GM12878 (cell line): ENCODE measurements around the gene HOXC5.

Source experiments
- BHLHE40 ChIP-seq, 2 experiments: fragments of 450-650 bp in 1 of 2; IDR thresholded peaks; 2 replicates each; pipeline ENCODE4 v1.6.1; 2011 to 2017; ENCODE audit warnings: low read depth in 2 of 2, borderline replicate concordance in 1 of 2, improper control_type of control experiment in 1 of 2, low read length in 1 of 2, mild to moderate bottlenecking in 1 of 2
- CEBPB ChIP-seq, 2 experiments: fragments of 150-350 bp in 1 of 2; IDR thresholded peaks; 2 replicates each; pipeline ENCODE4 v1.6.1; 2012 to 2014; ENCODE audit warnings: low read depth in 2 of 2, low read length in 2 of 2, borderline replicate concordance in 1 of 2, inconsistent platforms in 1 of 2
- EP300 ChIP-seq, 2 experiments: fragments of 150-350 bp in 1 of 2; IDR thresholded peaks; 2 replicates each; pipeline ENCODE4 v1.6.1; 2011 to 2012; ENCODE audit warnings: low read depth in 2 of 2, low read length in 2 of 2, borderline replicate concordance in 1 of 2, improper control_type of control experiment in 1 of 2, inconsistent platforms in 1 of 2; ENCODE audit not compliant: control insufficient read depth in 1 of 2
- HDAC2 ChIP-seq: fragments of 200-600 bp; sonication (generic); IDR thresholded peaks from 2 replicates; pipeline ENCODE4 v1.6.1; 2017
- HDGF ChIP-seq: fragments of 450-650 bp; IDR thresholded peaks from 2 replicates; pipeline ENCODE4 v1.6.1; 2016; ENCODE audit warnings: antibody characterized with exemption
- MXI1 ChIP-seq: fragments of 150-350 bp; IDR thresholded peaks from 2 replicates; pipeline ENCODE4 v1.6.1; 2011; ENCODE audit warnings: low read depth, mild to moderate bottlenecking, inconsistent platforms, low read length, improper control_type of control experiment
- POLR2AphosphoS5 ChIP-seq: IDR thresholded peaks from 2 replicates; pipeline ENCODE4 v1.6.1; 2011; ENCODE audit warnings: mild to moderate bottlenecking, low read length, inconsistent platforms
- RAD21 ChIP-seq: IDR thresholded peaks from 2 replicates; pipeline ENCODE4 v1.6.1; 2011; ENCODE audit warnings: mild to moderate bottlenecking, low read depth, low read length, moderate library complexity; ENCODE audit not compliant: insufficient read depth
- RFX5 ChIP-seq: IDR thresholded peaks from 2 replicates; pipeline ENCODE4 v1.6.1; 2011; ENCODE audit warnings: low read depth, low read length, improper control_type of control experiment
- TF ChIP-seq, protein P1 (sequence below), 3 experiments: IDR thresholded peaks in 2 of 3; conservative IDR thresholded peaks in 1 of 3; 2 replicates each; pipeline ENCODE4 v1.5.1; 2011; ENCODE audit warnings: low read depth in 3 of 3, low read length in 3 of 3, mild to moderate bottlenecking in 3 of 3, control low read depth in 2 of 3, moderate library complexity in 2 of 3, inconsistent platforms in 1 of 3, mixed read lengths in 1 of 3; ENCODE audit not compliant: control insufficient read depth in 2 of 3, insufficient read depth in 1 of 3; ENCODE audit errors: extremely low read depth in 1 of 3
- TF ChIP-seq, protein P2 (sequence below): IDR thresholded peaks from 2 replicates; pipeline ENCODE4 v1.6.1; 2012; ENCODE audit warnings: low read depth, low read length, improper control_type of control experiment

DNA sequence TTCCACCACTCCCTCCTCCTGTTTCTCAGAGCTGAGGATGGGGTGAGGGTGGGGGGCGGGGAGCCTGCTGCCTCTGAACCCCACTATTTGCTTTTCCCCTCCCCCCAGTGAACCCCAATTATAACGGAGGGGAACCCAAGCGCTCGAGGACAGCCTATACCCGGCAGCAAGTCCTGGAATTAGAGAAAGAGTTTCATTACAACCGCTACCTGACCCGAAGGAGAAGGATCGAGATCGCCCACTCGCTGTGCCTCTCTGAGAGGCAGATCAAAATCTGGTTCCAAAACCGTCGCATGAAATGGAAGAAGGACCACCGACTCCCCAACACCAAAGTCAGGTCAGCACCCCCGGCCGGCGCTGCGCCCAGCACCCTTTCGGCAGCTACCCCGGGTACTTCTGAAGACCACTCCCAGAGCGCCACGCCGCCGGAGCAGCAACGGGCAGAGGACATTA, 21.9 kb downstream of the HOXC5 start:
- TF ChIP-seq EP300 (IDR thresholded peaks at IDR 0.05; ENCODE audit: borderline replicate concordance in 1 of 2, control insufficient read depth in 1 of 2, low read depth in 2 of 2, low read length in 2 of 2) (no peak), HDGF (no peak), POLR2AphosphoS5 (no peak), BHLHE40 (IDR thresholded peaks at IDR 0.05; ENCODE audit: borderline replicate concordance in 1 of 2, low read depth in 2 of 2, low read length in 1 of 2) (no peak), MXI1 (no peak), HDAC2 (no peak), RAD21 (no peak), RFX5 (no peak), CEBPB (IDR thresholded peaks at IDR 0.05; ENCODE audit: borderline replicate concordance in 1 of 2, low read depth in 2 of 2, low read length in 2 of 2) (no peak)
- TF ChIP-seq, protein P1, sequence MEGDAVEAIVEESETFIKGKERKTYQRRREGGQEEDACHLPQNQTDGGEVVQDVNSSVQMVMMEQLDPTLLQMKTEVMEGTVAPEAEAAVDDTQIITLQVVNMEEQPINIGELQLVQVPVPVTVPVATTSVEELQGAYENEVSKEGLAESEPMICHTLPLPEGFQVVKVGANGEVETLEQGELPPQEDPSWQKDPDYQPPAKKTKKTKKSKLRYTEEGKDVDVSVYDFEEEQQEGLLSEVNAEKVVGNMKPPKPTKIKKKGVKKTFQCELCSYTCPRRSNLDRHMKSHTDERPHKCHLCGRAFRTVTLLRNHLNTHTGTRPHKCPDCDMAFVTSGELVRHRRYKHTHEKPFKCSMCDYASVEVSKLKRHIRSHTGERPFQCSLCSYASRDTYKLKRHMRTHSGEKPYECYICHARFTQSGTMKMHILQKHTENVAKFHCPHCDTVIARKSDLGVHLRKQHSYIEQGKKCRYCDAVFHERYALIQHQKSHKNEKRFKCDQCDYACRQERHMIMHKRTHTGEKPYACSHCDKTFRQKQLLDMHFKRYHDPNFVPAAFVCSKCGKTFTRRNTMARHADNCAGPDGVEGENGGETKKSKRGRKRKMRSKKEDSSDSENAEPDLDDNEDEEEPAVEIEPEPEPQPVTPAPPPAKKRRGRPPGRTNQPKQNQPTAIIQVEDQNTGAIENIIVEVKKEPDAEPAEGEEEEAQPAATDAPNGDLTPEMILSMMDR (IDR thresholded peaks at IDR 0.05 in 2 of 3, conservative IDR thresholded peaks at IDR 0.05 in 1 of 3; ENCODE audit: control insufficient read depth in 2 of 3, extremely low read depth in 1 of 3, insufficient read depth in 1 of 3, low read depth in 3 of 3, low read length in 3 of 3) = no peak
- TF ChIP-seq, protein P2, sequence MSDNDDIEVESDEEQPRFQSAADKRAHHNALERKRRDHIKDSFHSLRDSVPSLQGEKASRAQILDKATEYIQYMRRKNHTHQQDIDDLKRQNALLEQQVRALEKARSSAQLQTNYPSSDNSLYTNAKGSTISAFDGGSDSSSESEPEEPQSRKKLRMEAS = no peak
